Mucosa of rectum (tissue), 2 donors: Measurements from ENCODE around the gene ANKRD27.
"Not testable (repeated sequence)": the region's sequence is repeated elsewhere in the genome, so short reads cannot be mapped to it uniquely, and the experiment has no call there.

Experiments
- H3K27ac ChIP-seq, 2 donors: one replicate each; pipeline ENCODE4 v1.7.0; 2013; ENCODE audit warnings: inconsistent platforms in 2 of 2, low read depth in 2 of 2, low read length in 2 of 2
- H3K27me3 ChIP-seq, 2 donors: one replicate each; pipeline ENCODE4 v1.7.0; 2013; ENCODE audit warnings: low read length in 2 of 2; ENCODE audit not compliant: control insufficient read depth in 2 of 2, insufficient read depth in 2 of 2
- H3K36me3 ChIP-seq, 2 donors: one replicate each; pipeline ENCODE4 v1.7.0; 2013; ENCODE audit warnings: low read length in 2 of 2; ENCODE audit not compliant: control insufficient read depth in 2 of 2, insufficient read depth in 2 of 2
- H3K4me1 ChIP-seq, 2 donors: one replicate each; pipeline ENCODE4 v1.7.0; 2013; ENCODE audit warnings: low read length in 2 of 2, mild to moderate bottlenecking in 1 of 2; ENCODE audit not compliant: control insufficient read depth in 2 of 2, insufficient read depth in 2 of 2
- H3K4me3 ChIP-seq, 2 donors: one replicate each; pipeline ENCODE4 v1.7.0; 2013; ENCODE audit warnings: low read length in 2 of 2
- H3K9ac ChIP-seq, 2 donors: one replicate each; pipeline ENCODE4 v1.7.0; 2013; ENCODE audit warnings: low read length in 2 of 2, low read depth in 1 of 2, mild to moderate bottlenecking in 1 of 2
- H3K9me3 ChIP-seq, 2 donors: one replicate each; pipeline ENCODE4 v1.7.0; 2013; ENCODE audit warnings: low read length in 2 of 2; ENCODE audit not compliant: control insufficient read depth in 2 of 2
- donor health status: healthy.
- donor health status: Normal muscosa, but diverticular disease.

Gene ANKRD27

GRCh38 chr19:32674931-32675719 is at the start of gene ANKRD27:
TSS of gene ANKRD27 (minus strand) at chr19:32675180. CDS start at chr19:32659015, 16,165 bp downstream.
- Histone ChIP-seq H3K4me3 (peak within 1 kb of the TSS; percentile 91 to 97), H3K9me3 (no peaks in the 10 kb centered on the region), H3K27ac (peak within 1 kb of the TSS; percentile 86 to 90), H3K4me1 (peaks cover 15 to 17% of the 10 kb centered on the region in 2 donors), H3K27me3 (peaks cover 12 to 14% of the 10 kb centered on the region in 2 donors), H3K9ac (peak within 1 kb of the TSS; percentile 81 to 86), H3K36me3 (no peaks in the 10 kb centered on the region)

DNA sequence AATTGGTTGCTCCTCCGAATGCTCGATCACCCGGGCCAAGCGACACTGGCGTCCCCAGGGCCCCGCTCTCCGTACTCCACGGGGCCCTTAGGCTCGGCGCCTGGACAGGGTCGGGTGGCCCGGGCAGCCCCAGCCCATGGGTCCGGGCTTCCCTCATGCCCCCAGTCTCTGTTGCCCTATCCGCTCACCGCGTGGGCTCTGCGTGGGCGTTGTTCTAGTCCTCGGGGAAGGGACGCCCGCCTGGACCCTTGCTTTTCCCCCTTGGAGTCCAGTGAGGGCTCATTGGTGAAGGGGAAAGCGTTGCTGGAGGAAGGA is 45.9 kb upstream of the ANKRD27 start:
- H3K36me3 ChIP-seq, result no peaks in the 10 kb centered on the region
- no peak overlapping the region for H3K9ac ChIP-seq
- H3K27me3 ChIP-seq, result no peaks in the 10 kb centered on the region
- no peak overlapping the region for H3K4me3 ChIP-seq
- H3K27ac ChIP-seq, result no peak overlapping the region
- H3K9me3 ChIP-seq, result no peaks in the 10 kb centered on the region
- H3K4me1 ChIP-seq, result no peaks in the 10 kb centered on the region

- Histone ChIP-seq H3K36me3 (no peaks in the 10 kb centered on the region), H3K9me3 (no peaks in the 10 kb centered on the region), H3K4me1 (no peaks in the 10 kb centered on the region), H3K27ac (no peak overlapping the region), H3K9ac (no peak overlapping the region), H3K27me3 (no peaks in the 10 kb centered on the region), H3K4me3 (no peak overlapping the region)
Measured at GRCh38 chr19:32720216-32720935, 45.4 kb upstream of the ANKRD27 start.

GRCh38 chr19:32719611-32720059 is 44.7 kb upstream of the ANKRD27 start, which contains the start of gene TDRD12:
TSS of gene TDRD12 (plus strand) at chr19:32719767. CDS start at chr19:32720073, 306 bp downstream.
- H3K9me3 ChIP-seq, result no peaks in the 10 kb centered on the region
- no peak within 1 kb of the TSS for H3K4me3 ChIP-seq
- H3K9ac ChIP-seq, result no peak within 1 kb of the TSS
- H3K36me3 ChIP-seq, result no peaks in the 10 kb centered on the region
- H3K27ac ChIP-seq, result no peak within 1 kb of the TSS
- no peaks in the 10 kb centered on the region for H3K4me1 ChIP-seq
- no peaks in the 10 kb centered on the region for H3K27me3 ChIP-seq

- no peaks in the 10 kb centered on the region for H3K27me3 ChIP-seq
Measured at GRCh38 chr19:32718286-32718685, 43.3 kb upstream of the ANKRD27 start.

DNA sequence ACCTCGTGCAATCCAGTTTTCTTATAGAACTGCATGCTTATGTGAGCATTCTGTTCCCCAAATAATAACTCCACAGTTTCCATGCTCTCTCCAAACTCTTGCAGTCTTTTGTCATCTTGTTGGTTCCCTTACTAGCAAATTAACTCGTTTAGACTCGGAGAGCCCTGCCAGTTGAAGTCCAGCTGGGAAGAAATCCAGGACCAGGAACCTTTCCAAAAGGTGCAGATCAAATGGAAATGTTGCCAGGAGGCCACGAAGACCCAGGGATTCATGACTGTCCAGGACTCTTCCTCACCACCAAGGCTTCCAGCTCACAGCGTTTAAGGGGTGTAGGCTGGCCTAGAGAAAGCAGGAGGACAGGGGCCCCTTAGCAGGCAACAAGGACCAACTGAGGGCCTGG is 42.5 kb upstream of the ANKRD27 start:
- Histone ChIP-seq H3K27ac (no peak overlapping the region), H3K4me3 (no peak overlapping the region), H3K4me1 (no peaks in the 10 kb centered on the region), H3K9ac (no peak overlapping the region), H3K27me3 (no peaks in the 10 kb centered on the region), H3K9me3 (no peaks in the 10 kb centered on the region), H3K36me3 (peaks cover 0 to 6% of the 10 kb centered on the region in 2 donors)

More at GRCh38 chr19:32718286-32718685, 43.3 kb upstream of the ANKRD27 start:
- H3K4me3 ChIP-seq, result no peak overlapping the region
- no peak overlapping the region for H3K9ac ChIP-seq
- no peak overlapping the region for H3K27ac ChIP-seq
- H3K36me3 ChIP-seq, result peaks cover 0 to 5% of the 10 kb centered on the region in 2 donors
- no peaks in the 10 kb centered on the region for H3K4me1 ChIP-seq
- H3K9me3 ChIP-seq, result no peaks in the 10 kb centered on the region

- H3K4me3 ChIP-seq, H3K9me3 ChIP-seq, H3K9ac ChIP-seq, H3K27ac ChIP-seq, H3K27me3 ChIP-seq, H3K36me3 ChIP-seq, H3K4me1 ChIP-seq: not testable (repeated sequence)
Measured at GRCh38 chr19:32716203-32716602, 41.2 kb upstream of the ANKRD27 start.

GRCh38 chr19:32711747-32712146 is 36.8 kb upstream of the ANKRD27 start:
- peaks cover 0 to 13% of the 10 kb centered on the region in 2 donors for H3K36me3 ChIP-seq
- no peak overlapping the region for H3K27ac ChIP-seq
- no peaks in the 10 kb centered on the region for H3K9me3 ChIP-seq
- no peak overlapping the region for H3K4me3 ChIP-seq
- H3K4me1 ChIP-seq, result no peaks in the 10 kb centered on the region
- H3K9ac ChIP-seq, result no peak overlapping the region
- H3K27me3 ChIP-seq, result no peaks in the 10 kb centered on the region

- Histone ChIP-seq H3K9me3 (no peaks in the 10 kb centered on the region), H3K36me3 (peaks cover 0 to 17% of the 10 kb centered on the region in 2 donors), H3K27me3 (no peaks in the 10 kb centered on the region), H3K27ac (no peak overlapping the region), H3K9ac (no peak overlapping the region), H3K4me3 (no peak overlapping the region), H3K4me1 (no peaks in the 10 kb centered on the region)
Measured at GRCh38 chr19:32709032-32709431, 34.1 kb upstream of the ANKRD27 start.

- no peak overlapping the region for H3K27ac ChIP-seq
- H3K9me3 ChIP-seq, result no peaks in the 10 kb centered on the region
Measured at GRCh38 chr19:32708457-32708856, 33.5 kb upstream of the ANKRD27 start.

More at GRCh38 chr19:32708457-32708856, 33.5 kb upstream of the ANKRD27 start:
- H3K4me3 ChIP-seq, result no peak overlapping the region
- no peak overlapping the region for H3K9ac ChIP-seq
- no peaks in the 10 kb centered on the region for H3K4me1 ChIP-seq
- H3K36me3 ChIP-seq, result peaks cover 0 to 13% of the 10 kb centered on the region in 2 donors
- no peaks in the 10 kb centered on the region for H3K27me3 ChIP-seq
